Neural crest cell (in vitro differentiated cells): Measurements from ENCODE around the gene PKMYT1. TPM values are rescaled to one million over a fixed set of nuclear protein-coding genes. Genes with fewer than 3 reads are reported as not detected.

ENCODE experiments used
- DNase-seq: peaks from one replicate; pipeline ENCODE4 v3.0.0; 2021; ENCODE audit warnings: low read depth, mixed read lengths, low spot score
- H3K27ac Mint-ChIP-seq: one replicate; pipeline ENCODE4 v1.8.0; 2021; ENCODE audit warnings: mild to moderate bottlenecking, mixed read lengths; ENCODE audit not compliant: unreplicated experiment
- H3K27me3 Mint-ChIP-seq: 2 replicates; pipeline ENCODE4 v1.8.0; 2021; ENCODE audit warnings: low read depth, mild to moderate bottlenecking, mixed read lengths
- H3K36me3 Mint-ChIP-seq: 2 replicates; pipeline ENCODE4 v1.8.0; 2021; ENCODE audit warnings: low read depth, mild to moderate bottlenecking, mixed read lengths
- H3K4me1 Mint-ChIP-seq: 2 replicates; pipeline ENCODE4 v1.8.0; 2021; ENCODE audit warnings: mixed read lengths
- H3K4me3 Mint-ChIP-seq: one replicate; pipeline ENCODE4 v1.8.0; 2021; ENCODE audit warnings: mild to moderate bottlenecking, mixed read lengths
- H3K9me3 Mint-ChIP-seq: 2 replicates; pipeline ENCODE4 v1.8.0; 2021; ENCODE audit warnings: mixed read lengths
- total RNA-seq: library from RNA; stranded (reverse); gene quantifications from 2 replicates; pipeline ENCODE4 v1.2.1, GENCODE V29; 2021
- TF ChIP-seq, protein P1 (sequence below): fragments of 200-600 bp; sonication (generic); conservative IDR thresholded peaks from 2 replicates; pipeline ENCODE4 v1.5.0; 2021; ENCODE audit warnings: antibody characterized with exemption, mild to moderate bottlenecking

Gene PKMYT1
- total RNA-seq, 1 donor from 2014 or later = 82.2 TPM

DNA sequence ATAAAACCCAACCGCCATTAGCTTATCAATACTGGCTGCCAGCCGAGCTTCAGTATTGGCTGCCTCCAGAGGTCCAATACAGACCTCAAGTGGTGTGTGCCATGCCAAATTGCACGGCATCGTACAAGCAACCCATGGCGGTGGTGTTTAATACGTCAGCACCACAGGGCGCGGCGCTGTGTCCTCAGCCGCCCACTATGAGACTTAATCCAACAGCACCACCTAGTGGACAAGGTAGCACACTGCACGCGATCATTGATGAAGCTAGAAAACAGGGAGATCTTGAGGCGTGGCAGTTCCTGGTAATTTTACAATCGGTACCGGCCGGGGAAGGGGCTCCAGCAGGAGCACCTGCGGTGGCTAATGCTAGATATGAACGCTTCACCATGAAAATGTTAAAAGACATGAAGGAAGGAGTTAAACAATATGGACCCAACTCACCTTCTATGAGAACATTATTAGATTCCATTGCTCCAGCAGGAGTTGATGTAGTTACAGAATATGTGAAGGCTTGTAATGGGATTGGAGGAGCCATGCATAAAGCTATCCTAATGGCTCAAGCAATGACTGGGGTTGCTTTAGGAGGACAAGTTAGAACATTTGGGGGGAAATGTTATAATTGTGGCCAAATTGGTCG is 53.1 kb downstream of the PKMYT1 start:
- Mint-ChIP-seq H3K27me3 (no peaks in the 10 kb centered on the region), H3K4me3 (no peak overlapping the region), H3K27ac (no peak overlapping the region), H3K4me1 (peaks cover 9% of the 10 kb centered on the region), H3K9me3 (no peaks in the 10 kb centered on the region), H3K36me3 (peaks cover 5% of the 10 kb centered on the region)
- peak; percentile 93 for DNase-seq
- TF ChIP-seq, protein P1, sequence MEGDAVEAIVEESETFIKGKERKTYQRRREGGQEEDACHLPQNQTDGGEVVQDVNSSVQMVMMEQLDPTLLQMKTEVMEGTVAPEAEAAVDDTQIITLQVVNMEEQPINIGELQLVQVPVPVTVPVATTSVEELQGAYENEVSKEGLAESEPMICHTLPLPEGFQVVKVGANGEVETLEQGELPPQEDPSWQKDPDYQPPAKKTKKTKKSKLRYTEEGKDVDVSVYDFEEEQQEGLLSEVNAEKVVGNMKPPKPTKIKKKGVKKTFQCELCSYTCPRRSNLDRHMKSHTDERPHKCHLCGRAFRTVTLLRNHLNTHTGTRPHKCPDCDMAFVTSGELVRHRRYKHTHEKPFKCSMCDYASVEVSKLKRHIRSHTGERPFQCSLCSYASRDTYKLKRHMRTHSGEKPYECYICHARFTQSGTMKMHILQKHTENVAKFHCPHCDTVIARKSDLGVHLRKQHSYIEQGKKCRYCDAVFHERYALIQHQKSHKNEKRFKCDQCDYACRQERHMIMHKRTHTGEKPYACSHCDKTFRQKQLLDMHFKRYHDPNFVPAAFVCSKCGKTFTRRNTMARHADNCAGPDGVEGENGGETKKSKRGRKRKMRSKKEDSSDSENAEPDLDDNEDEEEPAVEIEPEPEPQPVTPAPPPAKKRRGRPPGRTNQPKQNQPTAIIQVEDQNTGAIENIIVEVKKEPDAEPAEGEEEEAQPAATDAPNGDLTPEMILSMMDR = peak; percentile 98

DNA sequence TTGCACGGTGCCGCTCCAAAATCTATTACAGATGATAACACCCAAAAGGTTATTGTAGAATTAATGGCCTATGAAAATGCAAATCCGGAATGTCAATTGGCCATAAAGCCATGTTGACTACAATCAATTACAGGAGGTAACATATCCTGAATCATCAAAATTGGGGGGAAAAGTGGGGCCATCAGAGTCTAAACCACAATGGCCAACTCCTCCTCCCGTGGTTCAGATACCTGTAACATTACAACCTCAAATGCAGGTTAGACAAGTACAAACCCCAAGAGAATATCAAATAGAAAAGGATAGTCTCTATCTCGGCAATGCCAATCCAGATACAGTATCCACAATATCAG is 53.6 kb downstream of the PKMYT1 start:
- H3K36me3 Mint-ChIP-seq = peaks cover 6% of the 10 kb centered on the region
- H3K4me1 Mint-ChIP-seq = peaks cover 9% of the 10 kb centered on the region
- TF ChIP-seq, protein P1 = no peak
- no peaks in the 10 kb centered on the region for H3K27me3 Mint-ChIP-seq
- H3K4me3 Mint-ChIP-seq = no peak overlapping the region
- DNase-seq = no peak
- H3K27ac Mint-ChIP-seq = no peak overlapping the region
- no peaks in the 10 kb centered on the region for H3K9me3 Mint-ChIP-seq

DNA sequence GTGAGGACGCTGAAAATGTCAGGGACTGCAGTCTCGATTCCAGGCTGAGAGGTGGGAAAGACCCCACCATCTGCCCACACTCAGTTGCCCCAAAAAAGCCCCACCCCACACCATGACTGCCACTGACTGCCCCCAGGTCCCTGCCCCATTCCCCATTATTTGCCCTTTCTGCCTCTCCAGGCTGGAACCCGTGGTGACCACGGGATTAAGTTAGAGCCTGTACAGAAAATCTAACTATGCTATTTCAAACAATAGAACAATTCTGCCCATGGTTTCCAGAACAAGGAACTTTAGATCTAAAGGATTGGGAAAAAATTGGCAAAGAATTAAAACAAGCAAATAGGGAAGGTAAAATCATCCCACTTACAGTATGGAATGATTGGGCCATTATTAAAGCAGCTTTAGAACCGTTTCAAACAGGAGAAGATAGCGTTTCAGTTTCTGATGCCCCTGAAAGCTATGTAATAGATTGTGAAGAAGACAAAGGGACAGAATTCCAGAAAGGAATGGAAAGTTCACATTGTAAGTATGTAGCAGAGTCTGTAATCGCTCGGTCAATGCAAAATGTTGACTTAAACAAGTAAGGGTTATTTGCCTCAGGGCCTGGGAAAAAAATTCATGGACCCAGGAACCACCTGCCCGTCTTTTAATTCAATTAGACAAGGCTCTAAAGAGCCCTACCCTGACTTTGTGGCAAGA is 54.1 kb downstream of the PKMYT1 start:
- TF ChIP-seq, protein P1 = no peak
- Mint-ChIP-seq H3K4me3 (no peak overlapping the region), H3K27me3 (no peaks in the 10 kb centered on the region), H3K36me3 (peaks cover 6% of the 10 kb centered on the region), H3K9me3 (no peaks in the 10 kb centered on the region), H3K4me1 (peaks cover 9% of the 10 kb centered on the region), H3K27ac (no peak overlapping the region)
- DNase-seq = no peak

DNA sequence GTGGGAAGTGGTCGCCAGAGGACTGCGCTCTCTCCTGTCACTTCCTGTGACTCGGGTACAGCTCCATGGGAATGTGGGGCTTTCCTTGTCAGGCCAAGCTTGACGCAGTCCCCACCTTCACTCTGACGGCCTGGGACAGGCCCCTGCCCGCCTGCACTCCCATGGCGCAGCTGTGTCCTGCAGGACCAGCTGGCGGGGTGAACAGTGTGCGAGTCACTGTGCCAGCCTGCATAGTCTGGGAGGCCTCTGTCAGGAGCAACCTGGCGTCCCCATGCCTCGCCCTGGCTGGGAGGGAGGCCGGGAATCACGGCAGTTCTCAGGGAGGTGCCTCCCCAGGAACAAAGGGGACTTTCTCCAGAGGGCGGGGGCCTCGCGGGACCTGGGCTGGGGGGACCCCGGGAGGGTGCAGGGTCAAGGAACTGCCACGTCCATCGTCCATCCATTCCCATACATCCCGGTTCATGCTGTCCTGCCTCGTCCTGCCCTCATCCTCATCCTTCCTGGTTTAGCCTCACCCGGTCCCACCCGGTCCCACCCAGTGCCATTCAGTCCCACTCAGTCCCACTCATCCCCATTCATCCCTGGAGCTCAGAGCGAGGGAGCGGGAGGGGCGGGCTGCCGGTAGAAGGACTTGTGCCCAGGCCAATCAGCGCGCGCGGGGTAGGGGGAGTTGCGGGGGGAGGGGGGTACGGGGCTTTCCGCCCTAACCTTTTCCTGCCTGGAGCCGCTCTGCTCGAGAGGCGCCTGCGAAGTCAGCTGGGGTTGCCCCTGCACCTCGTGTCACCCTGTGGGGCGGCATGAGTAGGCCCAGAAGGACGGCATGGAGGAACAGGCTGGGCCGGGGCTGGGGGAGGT is 55.1 kb downstream of the PKMYT1 start:
- TF ChIP-seq, protein P1 = no peak
- no peaks in the 10 kb centered on the region for H3K27me3 Mint-ChIP-seq
- no peak for DNase-seq
- H3K4me3 Mint-ChIP-seq = no peak overlapping the region
- no peak overlapping the region for H3K27ac Mint-ChIP-seq
- H3K9me3 Mint-ChIP-seq = no peaks in the 10 kb centered on the region
- H3K36me3 Mint-ChIP-seq = peaks cover 6% of the 10 kb centered on the region
- peaks cover 9% of the 10 kb centered on the region for H3K4me1 Mint-ChIP-seq

DNA sequence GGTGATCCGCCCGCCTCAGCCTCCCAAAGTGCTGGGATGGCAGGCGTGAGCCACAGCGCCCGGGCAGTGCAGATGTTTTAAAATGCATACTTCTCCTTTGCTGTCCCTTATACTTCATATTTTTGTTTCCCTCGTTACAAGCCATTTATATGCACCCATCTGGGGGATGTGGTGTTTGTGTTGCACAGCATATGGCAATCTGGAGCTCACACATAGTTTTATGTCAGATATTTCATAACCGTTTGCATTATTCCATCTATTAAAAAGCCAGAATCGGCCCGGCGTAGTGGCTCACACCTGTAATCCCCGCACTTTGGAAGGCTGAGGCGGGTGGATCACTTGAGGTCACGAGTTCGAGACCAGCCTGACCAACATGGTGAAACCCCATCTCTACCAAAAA is 56.8 kb downstream of the PKMYT1 start:
- no peak overlapping the region for H3K27ac Mint-ChIP-seq
- no peaks in the 10 kb centered on the region for H3K9me3 Mint-ChIP-seq
- no peaks in the 10 kb centered on the region for H3K27me3 Mint-ChIP-seq
- H3K4me3 Mint-ChIP-seq = no peak overlapping the region
- TF ChIP-seq, protein P1 = no peak
- no peak for DNase-seq
- peaks cover 11% of the 10 kb centered on the region for H3K36me3 Mint-ChIP-seq
- peaks cover 15% of the 10 kb centered on the region for H3K4me1 Mint-ChIP-seq

Other genes with a start within 250 kb of the PKMYT1 start
- gene SRRM2, start 227.8 kb downstream of the PKMYT1 start, total RNA-seq = 779 and 803 TPM in 2 replicates
- 249 and 261 TPM in 2 replicates for gene ELOB, start 203.2 kb downstream of the PKMYT1 start, total RNA-seq
- 0.23 and 0.39 TPM in 2 replicates for gene PRSS33, start 192.9 kb downstream of the PKMYT1 start, total RNA-seq
- not detected in 2 replicates for gene PRSS41, start 182.0 kb downstream of the PKMYT1 start, total RNA-seq
- gene PRSS21, start 163.2 kb downstream of the PKMYT1 start, total RNA-seq = not detected in 2 replicates
- gene ZG16B, start 150.1 kb downstream of the PKMYT1 start, total RNA-seq = not detected in 2 replicates
- gene PRSS22, start 122.3 kb downstream of the PKMYT1 start, total RNA-seq = not detected in 2 replicates
- 32.3 and 32.4 TPM in 2 replicates for gene FLYWCH2, start 97.2 kb downstream of the PKMYT1 start, total RNA-seq
- gene FLYWCH1, start 68.5 kb downstream of the PKMYT1 start, total RNA-seq = 26.4 and 26.7 TPM in 2 replicates
- 1.0 TPM in 2 replicates for gene KREMEN2, start 16.2 kb downstream of the PKMYT1 start, total RNA-seq
- 53.3 and 53.4 TPM in 2 replicates for gene PAQR4, start 11.1 kb downstream of the PKMYT1 start, total RNA-seq
- not detected in 2 replicates for gene CLDN9, start 32.5 kb upstream of the PKMYT1 start, total RNA-seq
- gene CLDN6, start 37.7 kb upstream of the PKMYT1 start, total RNA-seq = 0.47 and 0.55 TPM in 2 replicates
- 3.1 and 3.5 TPM in 2 replicates for gene TNFRSF12A, start 39.9 kb upstream of the PKMYT1 start, total RNA-seq
- gene HCFC1R1, start 43.5 kb upstream of the PKMYT1 start, total RNA-seq = 23.7 and 28.6 TPM in 2 replicates
- gene THOC6, start 43.6 kb upstream of the PKMYT1 start, total RNA-seq = 62.5 and 68.0 TPM in 2 replicates
- not detected in 2 replicates for gene BICDL2, start 56.5 kb upstream of the PKMYT1 start, total RNA-seq
- 0.64 and 0.96 TPM in 2 replicates for gene MMP25, start 66.1 kb upstream of the PKMYT1 start, total RNA-seq
- gene IL32, start 85.2 kb upstream of the PKMYT1 start, total RNA-seq = not detected in 2 replicates
- not detected in 2 replicates for gene ZSCAN10, start 118.8 kb upstream of the PKMYT1 start, total RNA-seq
- gene ZNF205, start 132.1 kb upstream of the PKMYT1 start, total RNA-seq = 19.7 and 21.1 TPM in 2 replicates
- gene ZNF213, start 154.6 kb upstream of the PKMYT1 start, total RNA-seq = 14.9 and 15.9 TPM in 2 replicates
- gene OR1F1, start 207.8 kb upstream of the PKMYT1 start, total RNA-seq = 0.35 TPM in 1 of 2 replicates, not detected in the other